ENCODE data around the gene CRTAP.
"Not testable (repeated sequence)": the region's sequence is repeated elsewhere in the genome, so short reads cannot be mapped to it uniquely, and the experiment has no call there.

Gene CRTAP

GRCh38 chr3:33139996-33140395 lies 26.2 kb downstream of the CRTAP start:
- no peak for DNase-seq

DNA sequence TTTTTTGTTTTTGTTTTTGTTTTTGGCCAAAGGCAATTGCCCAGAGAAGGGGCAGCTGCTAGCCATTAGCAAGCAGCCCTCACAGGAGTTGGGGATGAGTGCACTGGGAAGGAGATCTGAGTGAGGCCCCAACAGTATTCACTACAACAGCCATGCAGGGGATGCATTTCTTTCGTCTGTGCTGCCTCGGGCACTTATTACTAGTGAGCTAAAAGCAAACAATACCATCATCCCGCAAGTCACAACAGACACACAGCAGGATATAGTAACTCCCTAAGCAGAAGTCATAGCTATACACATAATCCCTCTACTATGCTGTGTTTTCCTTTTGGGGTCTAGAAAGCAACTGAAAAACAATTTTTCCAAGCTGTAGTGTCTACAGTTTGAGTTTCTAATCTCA lies 27.2 kb downstream of the CRTAP start:
- DNase-seq, result no peak

GRCh38 chr3:33144433-33144832 lies 30.6 kb downstream of the CRTAP start:
- DNase-seq, result no peak

DNA sequence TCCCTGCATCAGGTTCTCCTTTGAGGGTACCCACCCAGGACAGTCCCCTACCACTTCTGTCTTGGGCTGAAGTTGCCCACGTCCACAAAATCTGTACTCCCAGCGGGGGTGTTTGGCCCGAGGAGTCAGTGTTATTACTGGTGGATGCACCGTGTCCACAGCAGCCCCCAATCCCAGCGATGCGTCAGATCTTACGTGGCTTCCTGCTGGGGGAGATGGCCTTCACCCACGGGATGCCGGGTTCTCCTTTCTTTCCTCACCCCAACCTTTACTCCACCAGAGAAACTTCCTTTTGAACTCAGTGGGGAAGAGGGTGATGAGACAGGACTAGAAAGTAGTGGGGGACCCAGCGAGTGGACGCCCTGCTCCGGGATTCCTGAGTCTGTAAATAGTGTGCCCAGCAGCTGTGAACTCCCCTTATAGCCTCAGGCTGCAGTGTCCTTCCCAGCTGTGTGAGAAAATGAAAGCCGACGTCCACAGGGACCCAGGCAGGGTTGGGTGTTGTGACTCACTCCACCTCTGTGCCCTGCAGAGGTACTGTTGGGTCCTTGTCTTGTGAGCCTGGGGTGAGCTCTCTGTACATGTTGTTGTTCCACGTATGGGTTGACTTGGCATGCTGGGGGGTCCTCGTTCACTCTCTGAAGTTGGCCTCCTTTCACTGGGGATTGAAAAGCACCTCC lies 31.5 kb downstream of the CRTAP start:
- DNase-seq, result no peak

- peak in 1 of 58 donors; percentile 4 for DNase-seq
Observed at GRCh38 chr3:33145901-33146580, 32.2 kb downstream of the CRTAP start.

DNA sequence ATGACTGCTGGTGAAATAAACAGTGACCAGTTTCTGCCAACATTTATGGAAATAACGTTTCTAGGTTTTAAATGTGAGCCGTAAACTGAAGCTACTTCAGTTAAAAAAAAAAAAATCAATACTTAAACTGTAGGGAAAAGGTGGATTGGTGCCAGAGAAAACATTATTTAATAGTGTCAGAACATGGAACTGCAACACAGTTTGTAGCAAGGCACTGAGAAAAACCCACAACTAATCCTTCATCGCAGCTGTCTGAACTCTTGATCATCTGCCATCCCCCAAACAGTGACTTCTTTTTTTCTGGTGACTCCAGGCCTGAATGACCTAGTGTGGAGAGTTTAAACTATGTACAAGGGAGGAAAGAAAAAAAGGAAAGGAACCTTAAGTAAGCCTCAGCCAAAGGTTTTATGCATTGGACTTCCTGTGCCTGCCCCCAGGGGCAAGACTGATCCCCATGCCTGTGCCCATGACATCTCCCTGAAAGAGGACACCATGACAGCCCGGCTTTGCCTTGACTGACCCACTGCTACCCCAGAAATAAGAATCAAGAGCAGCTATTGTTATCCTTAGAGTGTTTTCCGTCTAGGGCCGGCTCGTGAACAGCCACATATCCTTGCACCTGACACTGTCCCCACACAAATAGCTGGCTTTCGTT lies 33.1 kb downstream of the CRTAP start:
- peak in 35 of 58 donors; percentile 10 to 88 (median 56) for DNase-seq

- peak in 2 of 58 donors; percentile 8 to 11 for DNase-seq
Observed at GRCh38 chr3:33149342-33149741, 35.5 kb downstream of the CRTAP start.

DNA sequence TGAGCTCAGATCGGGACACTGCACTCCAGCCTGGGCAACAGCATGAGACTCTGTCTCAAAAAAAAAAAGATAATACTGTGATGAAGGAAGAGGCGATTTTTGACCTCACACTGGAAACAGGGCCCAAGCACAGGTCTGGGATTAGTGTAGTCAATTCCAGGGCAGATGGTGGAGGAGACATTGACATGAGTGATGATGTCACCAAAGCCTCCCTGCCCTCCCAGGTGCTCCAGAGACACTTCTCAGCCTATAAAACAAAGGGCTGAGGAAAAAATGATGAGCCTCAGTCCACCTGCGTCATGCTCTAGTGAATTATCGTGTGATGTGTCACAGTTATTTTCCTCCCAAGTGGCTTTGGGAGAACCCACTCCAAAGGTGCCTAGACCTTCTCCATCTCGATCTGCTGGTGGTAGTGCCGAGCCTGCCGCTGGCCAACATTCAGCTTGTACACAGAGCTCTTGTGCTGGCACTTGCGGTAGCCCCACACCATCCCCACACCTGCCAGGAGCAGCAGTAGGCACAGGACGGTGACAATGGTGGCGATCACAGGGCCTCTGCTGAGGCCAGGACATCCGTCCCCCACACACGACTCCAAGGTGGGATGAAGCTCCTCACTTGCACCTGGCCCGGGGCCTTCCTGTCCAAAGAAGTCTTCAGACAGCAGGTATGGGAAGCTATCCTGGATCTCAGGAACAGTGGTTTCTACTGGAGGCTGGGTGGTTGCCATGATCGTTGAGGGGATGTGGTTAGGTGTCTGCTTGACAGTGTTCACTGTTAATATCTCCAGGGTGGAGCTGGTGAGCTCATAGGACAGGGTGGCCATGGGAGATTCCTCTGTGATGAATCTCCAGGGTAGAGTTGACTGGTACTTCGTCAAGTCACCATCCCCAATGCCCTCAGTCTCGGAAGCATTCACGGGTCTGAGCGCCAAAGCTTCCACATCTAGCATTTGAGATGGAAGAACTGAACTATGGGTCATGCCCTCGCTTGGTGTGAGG lies 38.8 kb downstream of the CRTAP start:
- DNase-seq, result no peak

GRCh38 chr3:33153782-33154181 lies 40.0 kb downstream of the CRTAP start:
- no peak for DNase-seq

DNA sequence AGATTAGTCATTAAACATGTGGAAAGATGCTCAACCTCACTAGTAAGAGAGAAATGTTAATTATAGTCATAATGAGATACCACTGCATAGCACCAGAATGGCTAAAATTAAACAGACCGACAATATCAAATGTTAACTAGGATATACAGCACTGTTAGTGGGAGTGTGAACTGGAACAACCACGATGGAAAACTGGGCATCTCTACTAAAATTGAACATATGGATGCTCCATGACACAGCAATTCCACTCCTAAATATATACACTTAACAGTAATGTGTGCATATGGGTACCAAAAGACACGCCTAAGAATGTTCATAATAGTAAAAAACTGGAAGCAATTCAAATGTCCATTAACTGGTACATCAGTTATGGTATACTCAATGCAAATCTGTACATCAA lies 41.5 kb downstream of the CRTAP start:
- peak in 1 of 58 donors; percentile 11 for DNase-seq

- no peak for DNase-seq
Observed at GRCh38 chr3:33159234-33159633, 45.4 kb downstream of the CRTAP start.

- DNase-seq, result no peak
Observed at GRCh38 chr3:33159981-33160380, 46.2 kb downstream of the CRTAP start.

- not testable (repeated sequence) for DNase-seq
Observed at GRCh38 chr3:33162621-33163020, 48.8 kb downstream of the CRTAP start.

DNA sequence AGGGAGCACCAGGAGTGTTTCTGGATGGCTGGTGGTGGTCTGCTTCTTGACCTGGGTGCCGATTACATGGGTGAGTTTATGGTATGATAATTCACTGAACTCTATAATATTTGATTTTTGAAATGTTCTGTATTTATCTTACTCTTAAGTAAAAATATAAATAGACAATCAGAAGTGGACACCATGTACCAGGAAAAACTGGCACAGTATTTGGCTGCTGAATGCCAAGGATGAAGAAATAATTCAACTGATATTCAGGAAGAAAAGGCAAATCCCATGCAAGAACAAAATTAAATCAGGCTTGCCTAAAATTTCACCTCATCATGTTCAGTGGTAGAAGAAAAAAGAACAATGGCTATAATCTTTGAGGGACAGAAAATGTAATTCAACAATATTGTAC lies 51.6 kb downstream of the CRTAP start:
- no peak for DNase-seq

GRCh38 chr3:33166095-33166494 lies 52.3 kb downstream of the CRTAP start:
- no peak for DNase-seq

- no peak for DNase-seq
Observed at GRCh38 chr3:33167284-33167683, 53.5 kb downstream of the CRTAP start.

GRCh38 chr3:33167716-33168336 lies 54.0 kb downstream of the CRTAP start:
- no peak for DNase-seq

DNA sequence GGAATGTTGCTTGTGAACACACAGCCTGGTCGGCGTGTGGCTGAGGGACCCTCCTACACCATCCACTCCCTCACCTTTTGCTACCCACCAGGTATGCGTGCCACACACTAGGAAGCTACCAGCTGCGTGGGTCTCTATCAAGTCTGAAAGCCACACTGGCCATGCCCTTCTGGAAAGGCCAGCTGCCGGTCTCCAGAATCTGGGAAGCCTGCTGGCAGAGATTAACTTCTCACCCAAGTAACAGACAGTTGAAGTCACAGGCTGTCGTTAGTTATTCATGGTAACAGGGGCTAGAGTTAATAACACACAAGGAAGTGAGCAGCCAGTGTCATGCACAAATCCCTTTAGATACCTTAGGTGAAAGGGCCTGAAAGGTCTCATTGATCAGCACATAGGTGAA lies 56.7 kb downstream of the CRTAP start:
- no peak for DNase-seq

GRCh38 chr3:33171580-33171979 lies 57.8 kb downstream of the CRTAP start:
- no peak for DNase-seq

GRCh38 chr3:33173103-33173502 lies 59.3 kb downstream of the CRTAP start:
- DNase-seq, result peak in 1 of 58 donors; percentile 6

- DNase-seq, result no peak
Observed at GRCh38 chr3:33173672-33174071, 59.9 kb downstream of the CRTAP start.
